HepG2 (cell line): Measurements from ENCODE around the gene ASF1B. TPM values are rescaled to one million over a fixed set of nuclear protein-coding genes. Genes with fewer than 3 reads are reported as not detected.
A peak's percentile ranks its signal among the peaks of the same experiment; 100 is the strongest.

Experiments
- AGO2 ChIP-seq: fragments of 200-400 bp; formaldehyde crosslinking; optimal IDR thresholded peaks from 2 replicates; pipeline ENCODE3; 2017; ENCODE audit warnings: mild to moderate bottlenecking, low read depth, low read length, moderate library complexity
- BRCA1 ChIP-seq: sonication (generic); formaldehyde crosslinking; IDR thresholded peaks from 2 replicates; pipeline ENCODE4 v1.4.0; 2020; ENCODE audit warnings: missing genetic modification reagents
- CBFB ChIP-seq: sonication (generic); formaldehyde crosslinking; IDR thresholded peaks from 2 replicates; pipeline ENCODE4 v1.4.0; 2020; ENCODE audit warnings: missing genetic modification reagents
- CCDC6 ChIP-seq: sonication (generic); formaldehyde crosslinking; IDR thresholded peaks from 2 replicates; pipeline ENCODE4 v1.8.1; 2022; ENCODE audit warnings: mild to moderate bottlenecking, missing genetic modification reagents, moderate library complexity
- RAD21 ChIP-seq: fragments of 450-650 bp; formaldehyde crosslinking; IDR thresholded peaks from 2 replicates; pipeline ENCODE4 v1.5.0; 2020; ENCODE audit warnings: mild to moderate bottlenecking
- SKI ChIP-seq: fragments of 450-650 bp; IDR thresholded peaks from one replicate; pipeline ENCODE4 v1.6.1; 2018; ENCODE audit warnings: mild to moderate bottlenecking; ENCODE audit not compliant: partially characterized antibody
- TBX2 ChIP-seq: sonication (generic); formaldehyde crosslinking; IDR thresholded peaks from 2 replicates; pipeline ENCODE4 v1.5.0; 2020; ENCODE audit warnings: missing genetic modification reagents, mild to moderate bottlenecking, borderline replicate concordance
- TOPORS ChIP-seq: sonication (generic); formaldehyde crosslinking; IDR thresholded peaks from 2 replicates; pipeline ENCODE4 v1.8.0; 2023; ENCODE audit warnings: mild to moderate bottlenecking, missing genetic modification reagents
- U2AF1 ChIP-seq: fragments of 200-400 bp; formaldehyde crosslinking; optimal IDR thresholded peaks from 2 replicates; pipeline ENCODE3; 2017; ENCODE audit warnings: mild to moderate bottlenecking, low read depth, low read length
- ZNF17 ChIP-seq: sonication (generic); formaldehyde crosslinking; IDR thresholded peaks from 2 replicates; pipeline ENCODE4 v1.5.0; 2020; ENCODE audit warnings: mild to moderate bottlenecking, missing genetic modification reagents
- ZNF710 ChIP-seq: sonication (generic); formaldehyde crosslinking; IDR thresholded peaks from 2 replicates; pipeline ENCODE4 v1.5.0; 2020; ENCODE audit warnings: mild to moderate bottlenecking, missing genetic modification reagents, borderline replicate concordance
- polyA plus RNA-seq, 8 experiments: library from polyadenylated mRNA; depleted of rRNA in 3 of 8; stranded (reverse) in 7 of 8; unstranded in 1 of 8; fragments of >200 nt; fragmentation: Illumina TruSeq in 4 of 8; extraction: Trizol in 4 of 8; gene quantifications; 2 replicates each; pipeline versions ENCODE4 v1.2.1 to v1.2.3, GENCODE V29; 2011 to 2016; ENCODE audit warnings: low read depth in 4 of 8, missing spikeins in 1 of 8, mixed read lengths in 1 of 8; ENCODE audit not compliant: insufficient read depth in 1 of 8
- total RNA-seq, 5 experiments: library from RNA; depleted of rRNA; stranded (reverse); fragments of >200 nt; fragmentation: Illumina TruSeq; extraction: Trizol; gene quantifications; 2 replicates each; pipeline ENCODE4 v1.2.3, GENCODE V29; 2016; ENCODE audit warnings: low read depth in 1 of 5
- TF ChIP-seq, protein P1 (sequence below): sonication (generic); IDR thresholded peaks from 2 replicates; pipeline ENCODE4 v1.6.1; 2016; ENCODE audit warnings: low read depth, borderline replicate concordance
- TF ChIP-seq, protein P2 (sequence below): sonication (generic); formaldehyde crosslinking; IDR thresholded peaks from 2 replicates; pipeline ENCODE4 v1.5.1; 2020; ENCODE audit warnings: mild to moderate bottlenecking, missing genetic modification reagents, moderate library complexity
- TF ChIP-seq, protein P3 (sequence below): sonication (generic); formaldehyde crosslinking; IDR thresholded peaks from 2 replicates; pipeline ENCODE4 v1.5.0; 2020; ENCODE audit warnings: missing genetic modification reagents, mild to moderate bottlenecking, borderline replicate concordance

Gene ASF1B
- total and polyA plus RNA-seq, 2 of the 13 experiments (the other 11 are each of a cell fraction or from before 2014, with no cell fraction given), result 18.2 to 24.8 TPM

- no peak for TF ChIP-seq ZNF710 (CRISPR knock-in tag)
- TF ChIP-seq BRCA1 (CRISPR knock-in tag), result no peak
- peak; percentile 80 for TF ChIP-seq SKI
- TF ChIP-seq, protein P1, sequence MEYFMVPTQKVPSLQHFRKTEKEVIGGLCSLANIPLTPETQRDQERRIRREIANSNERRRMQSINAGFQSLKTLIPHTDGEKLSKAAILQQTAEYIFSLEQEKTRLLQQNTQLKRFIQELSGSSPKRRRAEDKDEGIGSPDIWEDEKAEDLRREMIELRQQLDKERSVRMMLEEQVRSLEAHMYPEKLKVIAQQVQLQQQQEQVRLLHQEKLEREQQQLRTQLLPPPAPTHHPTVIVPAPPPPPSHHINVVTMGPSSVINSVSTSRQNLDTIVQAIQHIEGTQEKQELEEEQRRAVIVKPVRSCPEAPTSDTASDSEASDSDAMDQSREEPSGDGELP, result no peak
- peak; percentile 42; the same call in 1 of the 2 replicates for TF ChIP-seq CCDC6 (CRISPR knock-in tag)
- peak; percentile 20; the same call in 1 of the 2 replicates for TF ChIP-seq TOPORS (CRISPR knock-in tag)
- TF ChIP-seq, protein P2, sequence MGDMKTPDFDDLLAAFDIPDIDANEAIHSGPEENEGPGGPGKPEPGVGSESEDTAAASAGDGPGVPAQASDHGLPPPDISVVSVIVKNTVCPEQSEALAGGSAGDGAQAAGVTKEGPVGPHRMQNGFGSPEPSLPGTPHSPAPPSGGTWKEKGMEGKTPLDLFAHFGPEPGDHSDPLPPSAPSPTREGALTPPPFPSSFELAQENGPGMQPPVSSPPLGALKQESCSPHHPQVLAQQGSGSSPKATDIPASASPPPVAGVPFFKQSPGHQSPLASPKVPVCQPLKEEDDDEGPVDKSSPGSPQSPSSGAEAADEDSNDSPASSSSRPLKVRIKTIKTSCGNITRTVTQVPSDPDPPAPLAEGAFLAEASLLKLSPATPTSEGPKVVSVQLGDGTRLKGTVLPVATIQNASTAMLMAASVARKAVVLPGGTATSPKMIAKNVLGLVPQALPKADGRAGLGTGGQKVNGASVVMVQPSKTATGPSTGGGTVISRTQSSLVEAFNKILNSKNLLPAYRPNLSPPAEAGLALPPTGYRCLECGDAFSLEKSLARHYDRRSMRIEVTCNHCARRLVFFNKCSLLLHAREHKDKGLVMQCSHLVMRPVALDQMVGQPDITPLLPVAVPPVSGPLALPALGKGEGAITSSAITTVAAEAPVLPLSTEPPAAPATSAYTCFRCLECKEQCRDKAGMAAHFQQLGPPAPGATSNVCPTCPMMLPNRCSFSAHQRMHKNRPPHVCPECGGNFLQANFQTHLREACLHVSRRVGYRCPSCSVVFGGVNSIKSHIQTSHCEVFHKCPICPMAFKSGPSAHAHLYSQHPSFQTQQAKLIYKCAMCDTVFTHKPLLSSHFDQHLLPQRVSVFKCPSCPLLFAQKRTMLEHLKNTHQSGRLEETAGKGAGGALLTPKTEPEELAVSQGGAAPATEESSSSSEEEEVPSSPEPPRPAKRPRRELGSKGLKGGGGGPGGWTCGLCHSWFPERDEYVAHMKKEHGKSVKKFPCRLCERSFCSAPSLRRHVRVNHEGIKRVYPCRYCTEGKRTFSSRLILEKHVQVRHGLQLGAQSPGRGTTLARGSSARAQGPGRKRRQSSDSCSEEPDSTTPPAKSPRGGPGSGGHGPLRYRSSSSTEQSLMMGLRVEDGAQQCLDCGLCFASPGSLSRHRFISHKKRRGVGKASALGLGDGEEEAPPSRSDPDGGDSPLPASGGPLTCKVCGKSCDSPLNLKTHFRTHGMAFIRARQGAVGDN (CRISPR knock-in tag), result peak; percentile 60
- TF ChIP-seq U2AF1, result no peak
- TF ChIP-seq TBX2 (CRISPR knock-in tag), result peak; percentile 34; the same call in 1 of the 2 replicates
- TF ChIP-seq, protein P3, sequence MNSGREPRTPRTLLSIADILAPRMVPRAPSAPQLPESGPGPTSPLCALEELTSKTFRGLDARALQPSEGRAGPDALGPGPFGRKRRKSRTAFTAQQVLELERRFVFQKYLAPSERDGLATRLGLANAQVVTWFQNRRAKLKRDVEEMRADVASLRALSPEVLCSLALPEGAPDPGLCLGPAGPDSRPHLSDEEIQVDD (CRISPR knock-in tag), result 0 out of 2 replicates have a peak, but pooled peaks have one; percentile 38
- peak; percentile 85 for TF ChIP-seq AGO2
- TF ChIP-seq RAD21 (CRISPR knock-in tag), result peak; percentile 45; the same call in 1 of the 2 replicates
- no peak for TF ChIP-seq CBFB (CRISPR knock-in tag)
- TF ChIP-seq ZNF17 (CRISPR knock-in tag), result no peak
Observed at GRCh38 chr19:14091081-14091812, 45.1 kb downstream of the ASF1B start (continued).
